ENCODE data around the gene BORA.
"Not testable (repeated sequence)": the region's sequence is repeated elsewhere in the genome, so short reads cannot be mapped to it uniquely, and the experiment has no call there.

DNA sequence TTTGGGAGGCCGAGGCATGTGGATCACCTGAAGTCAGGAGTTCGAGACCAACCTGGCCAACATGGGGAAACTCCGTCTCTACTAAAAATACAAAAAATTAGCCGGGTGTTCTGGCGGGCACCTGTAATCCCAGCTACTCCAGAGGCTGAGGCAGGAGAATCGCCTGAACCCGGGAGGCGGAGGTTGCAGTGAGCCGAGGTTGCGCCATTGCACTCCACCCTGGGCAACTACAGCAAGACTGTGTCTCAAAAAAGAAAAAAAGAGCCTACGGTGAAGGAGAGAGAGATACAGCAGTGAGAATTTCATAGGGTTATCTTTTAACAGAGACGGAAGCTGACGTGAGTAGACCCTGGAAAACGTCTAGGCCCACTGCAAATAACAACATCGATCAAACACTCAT, 1.5 kb upstream of the BORA start:
- TF ChIP-seq, protein P1, sequence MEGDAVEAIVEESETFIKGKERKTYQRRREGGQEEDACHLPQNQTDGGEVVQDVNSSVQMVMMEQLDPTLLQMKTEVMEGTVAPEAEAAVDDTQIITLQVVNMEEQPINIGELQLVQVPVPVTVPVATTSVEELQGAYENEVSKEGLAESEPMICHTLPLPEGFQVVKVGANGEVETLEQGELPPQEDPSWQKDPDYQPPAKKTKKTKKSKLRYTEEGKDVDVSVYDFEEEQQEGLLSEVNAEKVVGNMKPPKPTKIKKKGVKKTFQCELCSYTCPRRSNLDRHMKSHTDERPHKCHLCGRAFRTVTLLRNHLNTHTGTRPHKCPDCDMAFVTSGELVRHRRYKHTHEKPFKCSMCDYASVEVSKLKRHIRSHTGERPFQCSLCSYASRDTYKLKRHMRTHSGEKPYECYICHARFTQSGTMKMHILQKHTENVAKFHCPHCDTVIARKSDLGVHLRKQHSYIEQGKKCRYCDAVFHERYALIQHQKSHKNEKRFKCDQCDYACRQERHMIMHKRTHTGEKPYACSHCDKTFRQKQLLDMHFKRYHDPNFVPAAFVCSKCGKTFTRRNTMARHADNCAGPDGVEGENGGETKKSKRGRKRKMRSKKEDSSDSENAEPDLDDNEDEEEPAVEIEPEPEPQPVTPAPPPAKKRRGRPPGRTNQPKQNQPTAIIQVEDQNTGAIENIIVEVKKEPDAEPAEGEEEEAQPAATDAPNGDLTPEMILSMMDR (conservative IDR thresholded peaks at IDR 0.05): not testable (repeated sequence)
- not testable (repeated sequence) for TF ChIP-seq ZFX (IDR thresholded peaks at IDR 0.05)

Data from C4-2B (cell line).